Osteocyte (in vitro differentiated cells): Measurements from ENCODE around the gene CNST. TPM values are rescaled to one million over a fixed set of nuclear protein-coding genes. Genes with fewer than 3 reads are reported as not detected.

Experiments used
- DNase-seq: peaks from one replicate; pipeline ENCODE4 v3.0.0; 2021; ENCODE audit warnings: mixed read lengths; ENCODE audit not compliant: unreplicated experiment; ENCODE audit errors: extremely low spot score
- H3K27ac Mint-ChIP-seq: one replicate; pipeline ENCODE4 v1.8.0; 2021; ENCODE audit warnings: mild to moderate bottlenecking, mixed read lengths; ENCODE audit not compliant: unreplicated experiment
- H3K27me3 Mint-ChIP-seq: one replicate; pipeline ENCODE4 v1.8.0; 2021; ENCODE audit warnings: mixed read lengths; ENCODE audit not compliant: unreplicated experiment
- H3K36me3 Mint-ChIP-seq: one replicate; pipeline ENCODE4 v1.8.0; 2021; ENCODE audit warnings: mixed read lengths; ENCODE audit not compliant: unreplicated experiment
- H3K4me1 Mint-ChIP-seq: one replicate; pipeline ENCODE4 v1.8.0; 2021; ENCODE audit warnings: mixed read lengths; ENCODE audit not compliant: unreplicated experiment
- H3K4me3 Mint-ChIP-seq: one replicate; pipeline ENCODE4 v1.8.0; 2021; ENCODE audit warnings: mild to moderate bottlenecking, moderate library complexity, mixed read lengths; ENCODE audit not compliant: unreplicated experiment
- H3K9me3 Mint-ChIP-seq: one replicate; pipeline ENCODE4 v1.8.0; 2021; ENCODE audit warnings: mixed read lengths; ENCODE audit not compliant: unreplicated experiment
- CTCF ChIP-seq: fragments of 200-600 bp; sonication (generic); IDR thresholded peaks from 2 replicates; pipeline ENCODE4 v1.5.0; 2021; ENCODE audit warnings: antibody characterized with exemption, mild to moderate bottlenecking, moderate library complexity
- total RNA-seq: library from RNA; stranded (reverse); gene quantifications from 2 replicates; pipeline ENCODE4 v1.2.1, GENCODE V29; 2021

CNST gene
- total RNA-seq, 1 donor from 2014 or later: 26.8 TPM

- no peak for TF ChIP-seq CTCF
- Mint-ChIP-seq H3K4me1 (no peaks in the 10 kb centered on the region), H3K36me3 (peaks cover 2% of the 10 kb centered on the region), H3K9me3 (peaks cover 11% of the 10 kb centered on the region), H3K27ac (no peak overlapping the region), H3K4me3 (no peak overlapping the region), H3K27me3 (peaks cover 10% of the 10 kb centered on the region)
- DNase-seq: no peak
Observed at GRCh38 chr1:246530482-246530881, 35.8 kb upstream of the CNST start.

GRCh38 chr1:246532519-246532918 is 33.7 kb upstream of the CNST start:
- H3K4me1 Mint-ChIP-seq: no peaks in the 10 kb centered on the region

DNA sequence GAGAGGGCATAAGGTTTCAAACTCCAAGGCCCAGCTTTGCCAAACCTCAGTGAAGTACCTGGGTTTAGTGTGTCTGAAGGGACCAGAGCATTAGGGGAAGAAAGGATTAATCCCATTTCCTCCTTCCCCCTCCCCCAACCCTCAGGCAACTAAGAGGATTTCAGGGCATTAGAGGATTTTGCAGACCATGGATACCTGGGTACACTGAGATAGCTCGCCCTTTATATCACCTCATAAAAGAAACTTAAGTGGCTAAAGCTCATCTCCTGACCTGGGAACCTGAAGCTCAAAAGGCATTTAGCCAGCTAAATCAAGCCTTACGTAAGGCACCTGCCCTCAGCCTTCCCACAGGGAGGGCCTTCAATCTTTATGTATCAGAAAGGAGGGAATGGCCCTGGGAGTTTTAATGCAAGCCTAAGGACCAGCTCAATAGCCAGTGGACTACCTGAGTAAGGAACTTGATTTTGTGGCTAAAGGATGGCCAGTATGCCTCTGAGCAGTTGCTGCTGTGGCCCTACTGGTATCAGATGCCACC is 32.8 kb upstream of the CNST start:
- no peaks in the 10 kb centered on the region for H3K4me1 Mint-ChIP-seq
- H3K27me3 Mint-ChIP-seq: peaks cover 10% of the 10 kb centered on the region
- DNase-seq: no peak
- peaks cover 2% of the 10 kb centered on the region for H3K36me3 Mint-ChIP-seq
- H3K4me3 Mint-ChIP-seq: no peak overlapping the region
- no peak for TF ChIP-seq CTCF
- H3K9me3 Mint-ChIP-seq: peaks cover 11% of the 10 kb centered on the region
- H3K27ac Mint-ChIP-seq: no peak overlapping the region

More at GRCh38 chr1:246532519-246532918, 33.7 kb upstream of the CNST start:
- no peak overlapping the region for H3K4me3 Mint-ChIP-seq
- H3K27ac Mint-ChIP-seq: no peak overlapping the region
- peaks cover 11% of the 10 kb centered on the region for H3K9me3 Mint-ChIP-seq
- DNase-seq: no peak
- H3K27me3 Mint-ChIP-seq: peaks cover 10% of the 10 kb centered on the region
- peaks cover 2% of the 10 kb centered on the region for H3K36me3 Mint-ChIP-seq
- no peak for TF ChIP-seq CTCF

DNA sequence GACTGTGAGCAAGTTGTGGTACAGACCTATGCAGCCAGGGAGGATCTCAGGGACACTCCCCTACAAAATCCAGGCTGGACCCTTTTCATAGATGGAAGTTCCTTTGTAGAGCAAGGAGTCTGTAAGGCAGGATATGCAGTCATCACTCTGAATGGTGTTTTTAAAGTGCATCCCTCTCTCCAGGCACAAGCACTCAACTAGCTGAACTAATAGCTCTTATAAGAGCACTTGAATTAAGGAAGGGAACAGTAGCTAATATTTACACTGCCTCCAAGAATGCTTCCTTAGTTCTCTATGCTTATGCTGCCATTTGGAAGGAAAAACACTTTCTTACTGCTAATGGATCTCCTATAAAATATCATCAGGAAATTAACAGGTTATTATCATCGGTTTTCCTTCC is 32.1 kb upstream of the CNST start:
- H3K4me1 Mint-ChIP-seq: no peaks in the 10 kb centered on the region
- H3K36me3 Mint-ChIP-seq: peaks cover 4% of the 10 kb centered on the region
- no peak overlapping the region for H3K4me3 Mint-ChIP-seq
- no peak for TF ChIP-seq CTCF
- peaks cover 11% of the 10 kb centered on the region for H3K9me3 Mint-ChIP-seq
- DNase-seq: no peak
- peaks cover 10% of the 10 kb centered on the region for H3K27me3 Mint-ChIP-seq
- no peak overlapping the region for H3K27ac Mint-ChIP-seq

DNA sequence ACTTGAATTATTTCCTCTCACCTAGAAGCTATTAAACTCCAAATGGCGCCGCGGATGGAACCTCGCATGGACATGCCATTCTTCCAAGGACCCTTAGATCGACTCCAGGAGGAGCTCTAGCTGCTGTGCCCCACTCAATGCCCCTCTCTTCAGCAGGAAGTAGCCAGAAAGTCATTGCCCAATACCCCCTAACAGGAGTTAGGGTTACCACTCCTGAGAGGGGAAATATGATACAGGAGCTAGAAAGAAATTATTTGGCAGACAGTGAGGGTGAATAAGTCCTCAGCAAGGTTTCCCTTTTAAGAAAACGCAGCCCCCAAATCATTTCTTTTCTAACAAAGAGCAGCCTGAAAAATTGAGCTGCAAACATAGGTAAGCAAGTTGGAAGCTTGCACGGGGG is 28.8 kb upstream of the CNST start:
- TF ChIP-seq CTCF: no peak
- H3K4me3 Mint-ChIP-seq: no peak overlapping the region
- H3K27me3 Mint-ChIP-seq: peaks cover 4% of the 10 kb centered on the region

More for the DNA sequence above, 28.8 kb upstream of the CNST start:
- Mint-ChIP-seq H3K9me3 (no peaks in the 10 kb centered on the region), H3K4me1 (no peaks in the 10 kb centered on the region), H3K27ac (no peak overlapping the region), H3K36me3 (peaks cover 9% of the 10 kb centered on the region)
- peak; percentile 36 for DNase-seq
